Stomach smooth muscle (tissue), 2 donors: Measurements from ENCODE around the gene F2RL3.
"Not testable (repeated sequence)": the region's sequence is repeated elsewhere in the genome, so short reads cannot be mapped to it uniquely, and the experiment has no call there.

Experiments used
- H3K27ac ChIP-seq: one replicate; pipeline ENCODE4 v1.7.0; 2013; ENCODE audit warnings: mild to moderate bottlenecking, low read length, inconsistent platforms
- H3K27me3 ChIP-seq, 2 donors: one replicate each; pipeline ENCODE4 v1.7.0; 2013; ENCODE audit warnings: low read length in 2 of 2; ENCODE audit not compliant: insufficient read depth in 2 of 2, control insufficient read depth in 1 of 2
- H3K36me3 ChIP-seq, 2 donors: one replicate each; pipeline ENCODE4 v1.7.0; 2013; ENCODE audit warnings: low read length in 2 of 2; ENCODE audit not compliant: control insufficient read depth in 2 of 2, insufficient read depth in 2 of 2
- H3K4me1 ChIP-seq: one replicate; pipeline ENCODE4 v1.7.0; 2013; ENCODE audit warnings: low read length; ENCODE audit not compliant: control insufficient read depth, insufficient read depth
- H3K4me3 ChIP-seq, 2 donors: one replicate each; pipeline ENCODE4 v1.7.0; 2013; ENCODE audit warnings: low read length in 2 of 2
- H3K9ac ChIP-seq, 2 donors: one replicate each; pipeline ENCODE4 v1.7.0; 2013; ENCODE audit warnings: low read length in 2 of 2, mild to moderate bottlenecking in 1 of 2
- H3K9me3 ChIP-seq, 2 donors: one replicate each; pipeline ENCODE4 v1.7.0; 2013; ENCODE audit warnings: low read length in 2 of 2; ENCODE audit not compliant: control insufficient read depth in 2 of 2
- donor health status: healthy.
- donor health status: Pancreatic carcinoma.

F2RL3 gene

DNA sequence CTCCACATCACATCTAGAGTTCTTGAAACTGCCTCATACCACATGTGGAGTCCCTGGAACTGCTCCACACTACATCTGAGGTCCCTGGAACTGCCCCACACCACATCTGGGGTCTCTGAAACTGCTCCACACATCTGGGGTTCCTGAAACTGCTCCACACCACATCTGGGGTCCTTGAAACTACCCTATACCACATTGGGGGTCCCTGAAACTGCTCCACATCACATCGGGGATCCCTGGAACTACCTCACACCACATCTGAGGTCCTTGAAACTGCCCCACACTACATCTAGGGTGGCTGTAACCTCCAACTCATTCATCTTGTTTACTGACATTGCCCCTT, 33.8 kb downstream of the F2RL3 start:
- H3K27me3 ChIP-seq, result no peaks in the 10 kb centered on the region
- no peaks in the 10 kb centered on the region for H3K36me3 ChIP-seq
- no peak overlapping the region for H3K9ac ChIP-seq
- H3K9me3 ChIP-seq, result peaks cover 8 to 16% of the 10 kb centered on the region in 2 donors
- H3K4me3 ChIP-seq, result no peak overlapping the region
- no peak overlapping the region for H3K27ac ChIP-seq
- H3K4me1 ChIP-seq, result no peaks in the 10 kb centered on the region

DNA sequence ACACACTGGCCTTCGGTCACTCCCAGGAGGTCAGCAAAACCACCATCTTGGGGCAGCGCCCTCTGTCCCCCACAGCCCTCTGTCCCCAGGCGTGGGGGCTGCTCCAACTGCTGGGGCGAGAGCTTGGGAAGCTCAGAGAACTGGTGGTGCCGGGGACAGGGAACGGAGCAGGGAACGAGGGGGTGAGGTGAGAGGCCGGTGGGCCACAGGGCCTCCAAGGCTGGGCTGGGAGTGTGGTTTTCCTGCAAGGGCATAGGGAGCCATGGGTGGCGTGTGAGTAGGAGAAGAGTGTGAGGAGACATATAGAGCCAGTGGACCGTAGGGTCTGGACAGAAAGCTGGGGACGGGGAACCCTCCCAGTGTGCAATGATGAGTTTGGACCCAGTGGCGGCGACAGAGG, 34.1 kb downstream of the F2RL3 start:
- no peaks in the 10 kb centered on the region for H3K27me3 ChIP-seq
- H3K4me1 ChIP-seq, result no peaks in the 10 kb centered on the region
- H3K27ac ChIP-seq, result no peak overlapping the region
- H3K9ac ChIP-seq, result no peak overlapping the region
- no peak overlapping the region for H3K4me3 ChIP-seq
- H3K9me3 ChIP-seq, result peaks cover 8 to 16% of the 10 kb centered on the region in 2 donors
- H3K36me3 ChIP-seq, result no peaks in the 10 kb centered on the region

DNA sequence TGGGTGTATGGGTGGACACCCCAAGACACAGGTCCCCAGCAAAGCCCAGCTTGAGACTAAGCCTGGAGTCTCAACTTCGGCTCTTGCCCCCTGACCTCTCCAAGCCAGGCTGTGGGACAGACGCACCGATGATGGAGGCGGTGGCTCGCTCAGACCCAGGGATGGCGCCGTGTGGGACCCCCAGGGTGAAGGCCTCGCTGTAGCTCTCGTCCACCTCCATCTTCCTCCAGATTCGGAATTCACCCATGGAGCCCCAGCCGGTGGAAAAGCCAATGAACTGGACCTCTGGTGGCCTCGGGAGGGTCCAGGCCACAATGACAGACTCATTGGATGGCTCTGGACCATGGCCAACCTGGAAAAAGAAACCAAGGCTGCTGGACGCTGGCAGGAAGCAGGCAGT, 39.1 kb downstream of the F2RL3 start:
- H3K9me3 ChIP-seq, result peaks cover 0 to 11% of the 10 kb centered on the region in 2 donors
- H3K27me3 ChIP-seq, result no peaks in the 10 kb centered on the region
- no peaks in the 10 kb centered on the region for H3K36me3 ChIP-seq
- H3K4me1 ChIP-seq, result no peaks in the 10 kb centered on the region
- H3K9ac ChIP-seq, result no peak overlapping the region
- no peak overlapping the region for H3K27ac ChIP-seq
- H3K4me3 ChIP-seq, result no peak overlapping the region

DNA sequence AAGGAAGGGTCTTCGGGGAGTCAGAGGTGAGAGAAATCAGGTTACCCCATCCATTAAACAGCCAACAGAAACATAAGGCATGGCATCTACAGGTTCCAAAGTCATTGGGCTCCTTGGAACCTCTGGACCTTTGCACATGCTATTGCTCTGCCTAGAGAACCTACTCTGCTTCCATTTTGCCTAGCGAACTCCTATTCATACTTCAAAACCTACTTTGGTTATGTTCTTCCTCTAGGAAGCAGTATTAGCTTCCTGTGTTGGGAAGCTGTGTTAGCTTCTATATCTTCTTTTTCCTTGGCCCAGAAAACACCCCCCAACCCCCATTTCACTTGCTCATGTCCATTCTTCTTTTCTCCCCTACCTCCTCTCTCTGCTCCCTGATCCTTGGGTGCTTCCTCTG, 39.6 kb downstream of the F2RL3 start:
- no peaks in the 10 kb centered on the region for H3K36me3 ChIP-seq
- H3K4me1 ChIP-seq, result no peaks in the 10 kb centered on the region
- no peak overlapping the region for H3K9ac ChIP-seq
- no peak overlapping the region for H3K27ac ChIP-seq
- H3K27me3 ChIP-seq, result no peaks in the 10 kb centered on the region
- H3K9me3 ChIP-seq, result peaks cover 0 to 11% of the 10 kb centered on the region in 2 donors
- no peak overlapping the region for H3K4me3 ChIP-seq

DNA sequence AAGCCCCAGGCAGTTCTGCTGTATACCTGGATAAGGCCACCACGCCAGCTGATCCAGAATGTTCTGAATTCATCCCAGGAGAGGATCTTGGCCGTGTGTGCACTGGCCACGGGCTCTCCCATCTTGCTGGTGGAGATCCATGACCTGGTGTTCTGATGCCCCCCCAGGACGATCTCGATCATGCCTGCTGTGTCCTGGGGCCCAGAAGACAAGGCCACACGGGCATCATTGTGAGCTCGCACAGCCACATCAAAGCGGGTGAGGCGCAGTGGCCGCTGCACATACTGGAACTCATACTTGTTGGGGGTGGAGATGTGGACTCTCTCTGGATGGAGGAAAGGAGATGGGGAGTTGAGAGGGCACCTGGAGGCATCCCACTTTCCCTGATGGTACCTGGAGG, 40.1 kb downstream of the F2RL3 start:
- Histone ChIP-seq H3K27me3 (no peaks in the 10 kb centered on the region), H3K4me1 (no peaks in the 10 kb centered on the region), H3K9ac (no peak overlapping the region), H3K36me3 (no peaks in the 10 kb centered on the region), H3K27ac (no peak overlapping the region), H3K4me3 (no peak overlapping the region), H3K9me3 (peaks cover 0 to 11% of the 10 kb centered on the region in 2 donors)

DNA sequence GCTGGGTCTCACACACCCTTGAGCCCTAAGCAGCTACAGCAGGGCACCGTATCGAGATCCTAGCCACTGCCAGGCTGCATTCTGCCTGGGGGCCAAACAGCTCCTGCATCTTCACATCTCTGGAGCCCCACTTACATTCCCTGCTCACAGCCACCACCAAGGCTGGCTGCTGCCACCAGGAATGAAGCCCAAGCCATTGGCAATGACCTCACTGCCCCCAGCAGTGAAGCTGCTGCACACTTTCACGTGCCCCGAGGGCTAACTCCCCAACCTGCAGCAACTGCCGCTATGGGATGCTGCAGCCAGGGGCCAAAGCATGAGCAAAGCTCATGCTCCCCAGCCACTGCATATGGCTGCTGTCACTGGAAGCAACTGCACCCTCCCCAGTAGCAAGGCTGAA, 42.0 kb downstream of the F2RL3 start:
- Histone ChIP-seq H3K27me3 (no peaks in the 10 kb centered on the region), H3K9ac (no peak overlapping the region), H3K9me3 (peaks cover 3 to 9% of the 10 kb centered on the region in 2 donors), H3K4me3 (no peak overlapping the region), H3K4me1 (no peaks in the 10 kb centered on the region), H3K36me3 (no peaks in the 10 kb centered on the region), H3K27ac (no peak overlapping the region)

DNA sequence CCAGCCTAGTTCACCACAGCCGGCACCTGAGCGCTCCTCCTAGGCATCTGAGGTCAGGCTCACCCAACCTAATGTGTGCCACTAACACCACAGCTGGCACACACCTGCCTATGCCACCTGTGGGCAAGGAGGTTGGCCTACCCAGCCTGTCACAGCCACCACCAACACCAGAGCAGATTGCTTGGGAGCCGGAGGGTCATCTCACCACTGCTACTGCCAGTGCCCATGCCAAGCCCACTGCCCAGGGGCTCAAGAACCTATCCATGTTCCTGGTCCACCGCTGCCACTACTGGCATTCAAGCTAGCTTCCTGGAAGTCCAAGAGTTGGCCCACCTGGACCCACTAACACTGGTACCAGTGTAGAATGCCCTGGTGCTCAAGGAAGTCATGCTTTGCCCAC, 42.5 kb downstream of the F2RL3 start:
- no peaks in the 10 kb centered on the region for H3K36me3 ChIP-seq
- H3K27me3 ChIP-seq, result no peaks in the 10 kb centered on the region
- H3K9me3 ChIP-seq, result peaks cover 3 to 9% of the 10 kb centered on the region in 2 donors
- no peak overlapping the region for H3K9ac ChIP-seq
- H3K4me3 ChIP-seq, result no peak overlapping the region
- H3K4me1 ChIP-seq, result no peaks in the 10 kb centered on the region
- H3K27ac ChIP-seq, result no peak overlapping the region

DNA sequence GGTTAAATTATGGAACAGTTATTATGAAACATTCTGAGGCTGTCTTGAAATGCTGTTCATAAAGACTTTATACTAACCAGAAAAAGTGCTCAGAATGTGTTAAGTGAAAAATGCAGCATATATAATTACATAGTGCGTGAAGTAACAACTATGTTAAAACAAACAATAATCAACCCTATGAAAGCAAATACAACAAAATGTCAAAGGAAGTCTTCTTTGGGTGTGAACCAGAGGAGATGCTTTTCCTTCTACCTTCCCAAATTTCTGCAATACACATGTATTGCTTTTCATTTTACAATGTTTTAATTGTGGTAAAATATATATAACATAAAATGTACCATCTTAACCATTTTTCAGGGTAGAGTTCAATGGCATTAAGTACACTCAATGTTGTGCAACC, 45.7 kb downstream of the F2RL3 start:
- Histone ChIP-seq H3K4me1 (no peaks in the 10 kb centered on the region), H3K9ac (no peak overlapping the region), H3K27ac (no peak overlapping the region), H3K9me3 (peaks cover 3 to 9% of the 10 kb centered on the region in 2 donors), H3K27me3 (no peaks in the 10 kb centered on the region), H3K36me3 (no peaks in the 10 kb centered on the region), H3K4me3 (no peak overlapping the region)

DNA sequence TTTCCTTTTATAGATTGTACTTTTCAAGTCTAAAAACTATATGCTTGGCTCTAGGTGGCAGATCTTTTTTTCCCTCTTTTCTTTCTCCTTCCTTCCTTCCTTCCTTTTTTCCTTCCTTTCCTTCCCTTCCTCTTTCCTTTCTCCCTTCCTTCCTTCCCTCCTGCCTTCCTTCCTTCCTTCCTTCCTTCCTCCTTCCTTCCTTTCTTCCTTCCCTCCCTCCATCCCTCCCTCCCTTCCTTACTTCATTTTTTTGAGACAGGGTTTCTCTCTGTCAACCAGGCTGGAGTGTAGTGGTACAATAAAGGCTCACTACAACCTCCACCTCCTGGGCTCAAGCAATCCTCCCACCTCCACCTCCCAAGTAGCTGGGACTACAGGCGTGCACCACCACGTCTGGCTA, 48.1 kb downstream of the F2RL3 start:
- H3K36me3 ChIP-seq, result no peaks in the 10 kb centered on the region
- no peak overlapping the region for H3K9ac ChIP-seq
- H3K4me3 ChIP-seq, result no peak overlapping the region
- H3K27me3 ChIP-seq, result no peaks in the 10 kb centered on the region
- H3K4me1 ChIP-seq, result no peaks in the 10 kb centered on the region
- H3K27ac ChIP-seq, result no peak overlapping the region
- peaks cover 3 to 9% of the 10 kb centered on the region in 2 donors for H3K9me3 ChIP-seq

DNA sequence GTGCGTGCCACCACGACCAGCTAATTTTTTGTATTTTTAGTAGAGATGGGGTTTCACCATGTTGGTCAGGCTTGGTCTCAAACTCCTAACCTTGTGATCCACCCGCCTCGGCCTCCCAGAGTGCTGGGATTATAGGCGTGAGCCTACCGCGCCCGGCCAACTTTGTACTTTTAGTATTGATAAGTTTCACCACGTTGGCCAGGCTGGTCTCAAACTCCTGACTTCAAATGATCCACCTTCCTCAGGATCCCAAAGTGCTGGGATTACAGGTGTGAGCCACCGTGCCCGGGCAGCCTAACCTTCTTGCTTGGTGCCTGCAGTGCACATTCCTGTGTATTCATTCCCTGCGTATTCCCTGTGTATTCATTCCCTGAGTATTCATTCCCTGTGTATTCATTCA, 49.0 kb downstream of the F2RL3 start:
- H3K36me3 ChIP-seq, H3K27me3 ChIP-seq, H3K27ac ChIP-seq, H3K9me3 ChIP-seq, H3K4me1 ChIP-seq, H3K9ac ChIP-seq, H3K4me3 ChIP-seq: not testable (repeated sequence)

DNA sequence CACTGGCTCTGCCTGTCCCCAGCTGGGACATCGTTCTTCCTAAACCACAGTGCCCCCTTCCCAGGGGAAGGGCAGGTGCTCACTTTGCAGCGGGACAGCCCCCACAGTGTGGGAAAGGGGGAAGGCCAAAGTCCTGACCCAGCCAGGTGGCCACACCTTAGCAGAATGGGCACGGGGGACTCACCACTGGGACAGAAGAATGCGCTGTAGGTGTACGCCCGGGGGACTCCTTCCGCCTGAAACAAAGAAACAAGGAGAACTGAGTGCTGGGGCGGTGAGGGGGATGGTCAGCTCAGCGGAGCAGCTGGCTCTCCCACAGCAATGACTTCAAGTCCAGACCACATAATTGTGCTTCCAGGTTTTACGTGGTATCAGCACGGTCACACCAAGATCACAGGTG, 49.4 kb downstream of the F2RL3 start:
- Histone ChIP-seq H3K9ac (no peak overlapping the region), H3K27me3 (no peaks in the 10 kb centered on the region), H3K9me3 (peaks cover 0 to 9% of the 10 kb centered on the region in 2 donors), H3K27ac (no peak overlapping the region), H3K36me3 (no peaks in the 10 kb centered on the region), H3K4me3 (no peak overlapping the region), H3K4me1 (no peaks in the 10 kb centered on the region)

DNA sequence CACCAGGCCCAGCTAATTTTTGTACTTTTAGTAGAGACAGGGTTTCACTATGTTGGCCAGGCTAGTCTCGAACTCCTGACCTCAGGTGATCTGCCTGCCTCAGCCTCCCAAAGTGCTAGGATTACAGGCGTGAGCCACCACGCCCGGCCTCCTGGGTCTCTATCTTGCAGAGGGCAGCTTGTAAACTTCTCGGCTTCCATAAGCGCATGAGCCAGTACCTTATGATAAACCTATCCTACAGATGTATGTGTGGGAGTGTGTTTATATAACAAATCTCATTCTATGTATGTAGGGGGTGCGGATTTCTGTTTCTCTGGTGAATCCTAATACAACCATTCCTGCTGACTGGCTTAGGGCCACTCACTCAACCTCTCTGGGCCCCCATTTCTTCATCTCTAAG, 51.3 kb downstream of the F2RL3 start:
- H3K27me3 ChIP-seq, H3K27ac ChIP-seq, H3K9me3 ChIP-seq, H3K4me1 ChIP-seq, H3K9ac ChIP-seq, H3K4me3 ChIP-seq, H3K36me3 ChIP-seq: not testable (repeated sequence)
